Ovary (tissue), 3 donors: ENCODE results near the gene HOXA4.

Experiments
- CTCF ChIP-seq, 3 donors: fragments of 450-650 bp in 2 of 3; fragments of 200-600 bp in 1 of 3; IDR thresholded peaks; one replicate each; pipeline versions ENCODE4 v1.5.1 to v1.8.0; 2016 to 2022; ENCODE audit warnings: antibody characterized with exemption in 3 of 3, mild to moderate bottlenecking in 1 of 3
- EP300 ChIP-seq: sonication (generic); formaldehyde crosslinking; IDR thresholded peaks from one replicate; pipeline ENCODE4 v1.6.1; 2017; ENCODE audit warnings: antibody characterized with exemption
- POLR2A ChIP-seq: fragments of 450-650 bp; IDR thresholded peaks from one replicate; pipeline ENCODE4 v1.6.1; 2017; ENCODE audit warnings: antibody characterized with exemption, mild to moderate bottlenecking, moderate library complexity
- donor health status: DM: no; HTN: no; CAD: no.

DNA sequence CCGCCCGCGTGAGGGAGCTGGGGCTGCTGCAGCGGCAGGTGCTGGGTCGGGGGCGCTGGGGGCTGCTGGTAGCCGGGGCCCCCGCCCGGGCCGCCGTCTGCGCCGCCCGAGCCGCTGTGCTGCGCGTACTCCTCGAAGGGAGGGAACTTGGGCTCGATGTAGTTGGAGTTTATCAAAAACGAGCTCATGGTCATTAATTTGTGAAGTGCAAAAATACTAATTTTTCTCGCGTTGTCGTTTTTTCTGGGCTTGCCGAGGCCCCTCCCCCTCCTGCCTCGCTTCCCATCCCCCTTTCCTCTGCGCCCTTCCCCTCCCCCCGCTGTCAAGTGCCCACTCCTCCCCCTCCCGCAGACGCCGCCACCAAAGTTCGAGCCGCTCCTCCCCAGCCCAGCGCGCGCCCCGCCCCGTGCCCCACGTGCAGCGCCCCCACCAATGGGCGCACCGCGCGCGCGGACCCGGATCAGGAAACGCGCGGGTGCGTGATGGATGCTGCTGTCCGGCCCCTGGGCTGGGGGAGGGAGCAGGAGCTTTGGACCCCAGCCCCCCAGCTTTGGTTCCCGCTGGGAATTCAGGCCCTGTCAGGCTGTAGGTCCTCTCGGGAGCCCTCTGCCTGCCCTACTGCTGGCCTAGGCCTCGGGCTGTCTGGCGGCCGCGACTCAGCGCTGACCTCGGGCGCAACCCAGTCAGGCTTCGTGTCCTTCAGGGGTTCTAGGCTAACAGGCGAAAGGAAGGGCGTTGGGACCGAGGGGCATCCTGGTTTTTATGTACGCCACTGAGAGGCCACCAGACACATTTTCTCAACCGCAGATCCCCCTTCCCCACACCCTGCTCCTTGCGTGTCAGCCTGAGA, at the start of gene HOXA4:
- TF ChIP-seq CTCF (IDR thresholded peaks at IDR 0.05), result no peak
- TF ChIP-seq POLR2A, result no peak
- no peak for TF ChIP-seq EP300
